H9 (cell line): ENCODE measurements around the gene SKOR2. TPM values are rescaled to one million over a fixed set of nuclear protein-coding genes. Genes with fewer than 3 reads are reported as not detected.
A peak's percentile ranks its signal among the peaks of the same experiment; 100 is the strongest.

ENCODE experiments used
- DNase-seq: peaks from one replicate; pipeline ENCODE4 v3.0.0-alpha.2; 2017
- H2AFZ ChIP-seq: one replicate; pipeline ENCODE4 v1.6.1; 2013; ENCODE audit warnings: mild to moderate bottlenecking, low read length, control low read depth, moderate library complexity
- H2AK5ac ChIP-seq: 2 replicates; pipeline ENCODE4 v1.6.1; 2013; ENCODE audit warnings: low read length, control low read depth, mixed read lengths; ENCODE audit not compliant: insufficient read length
- H2BK120ac ChIP-seq: one replicate; pipeline ENCODE4 v1.6.1; 2013; ENCODE audit warnings: low read depth, mild to moderate bottlenecking, low read length, control low read depth, inconsistent platforms; ENCODE audit not compliant: poor library complexity, severe bottlenecking
- H2BK12ac ChIP-seq: 2 replicates; pipeline ENCODE4 v1.6.1; 2013; ENCODE audit warnings: low read length, control low read depth, mixed read lengths, low read depth; ENCODE audit not compliant: insufficient read length
- H2BK15ac ChIP-seq: 2 replicates; pipeline ENCODE4 v1.6.1; 2013; ENCODE audit warnings: low read depth, low read length, control low read depth
- H2BK20ac ChIP-seq: one replicate; pipeline ENCODE4 v1.6.1; 2013; ENCODE audit warnings: low read depth, mild to moderate bottlenecking, low read length, control low read depth, inconsistent platforms; ENCODE audit not compliant: poor library complexity, severe bottlenecking
- H2BK5ac ChIP-seq: 2 replicates; pipeline ENCODE4 v1.6.1; 2013; ENCODE audit warnings: low read length, control low read depth, mixed read lengths; ENCODE audit not compliant: insufficient read length
- H3K14ac ChIP-seq: 2 replicates; pipeline ENCODE4 v1.6.1; 2013; ENCODE audit warnings: low read length, control low read depth; ENCODE audit not compliant: insufficient read depth
- H3K18ac ChIP-seq: 2 replicates; pipeline ENCODE4 v1.6.1; 2013; ENCODE audit warnings: low read depth, mild to moderate bottlenecking, mixed read lengths, low read length, control low read depth; ENCODE audit not compliant: insufficient read length
- H3K23ac ChIP-seq: 2 replicates; pipeline ENCODE4 v1.6.1; 2013; ENCODE audit warnings: low read length, control low read depth, mixed read lengths, low read depth; ENCODE audit not compliant: insufficient read length
- H3K23me2 ChIP-seq: 2 replicates; pipeline ENCODE4 v1.6.1; 2013; ENCODE audit warnings: low read depth, mild to moderate bottlenecking, mixed read lengths, low read length, control low read depth; ENCODE audit not compliant: insufficient read length, poor library complexity, severe bottlenecking
- H3K27ac ChIP-seq: 2 replicates; pipeline ENCODE4 v1.5.1; 2013; ENCODE audit warnings: low read length, control low read depth, mixed read lengths, low read depth; ENCODE audit not compliant: insufficient read length
- H3K27me3 ChIP-seq: 2 replicates; pipeline ENCODE4 v1.6.1; 2013; ENCODE audit warnings: low read length, control low read depth, inconsistent platforms; ENCODE audit not compliant: insufficient read depth
- H3K4ac ChIP-seq: 2 replicates; pipeline ENCODE4 v1.6.1; 2013; ENCODE audit warnings: low read depth, mild to moderate bottlenecking, control low read depth, inconsistent platforms, low read length, moderate library complexity
- H3K4me1 ChIP-seq: 2 replicates; pipeline ENCODE4 v1.6.1; 2013; ENCODE audit warnings: low read length, control low read depth, inconsistent platforms; ENCODE audit not compliant: insufficient read depth
- H3K4me2 ChIP-seq: 2 replicates; pipeline ENCODE4 v1.6.1; 2013; ENCODE audit warnings: low read length, control low read depth, mixed read lengths; ENCODE audit not compliant: insufficient read length, insufficient read depth
- H3K56ac ChIP-seq: 2 replicates; pipeline ENCODE4 v1.6.1; 2013; ENCODE audit warnings: low read depth, mild to moderate bottlenecking, mixed read lengths, low read length, control low read depth; ENCODE audit not compliant: insufficient read length
- H3K79me1 ChIP-seq: 2 replicates; pipeline ENCODE4 v1.6.1; 2013; ENCODE audit warnings: low read depth, mild to moderate bottlenecking, moderate library complexity, low read length, control low read depth, inconsistent platforms; ENCODE audit not compliant: insufficient read depth, poor library complexity, severe bottlenecking
- H3K79me2 ChIP-seq: 2 replicates; pipeline ENCODE4 v1.6.1; 2013; ENCODE audit warnings: low read length, control low read depth, inconsistent platforms; ENCODE audit not compliant: insufficient read depth
- H3K9ac ChIP-seq: 2 replicates; pipeline ENCODE4 v1.6.1; 2013; ENCODE audit warnings: low read length, control low read depth, mixed read lengths; ENCODE audit not compliant: insufficient read length; ENCODE audit errors: extremely low read depth
- H3K9me3 ChIP-seq: one replicate; pipeline ENCODE4 v1.6.1; 2013; ENCODE audit warnings: low read depth, low read length, inconsistent platforms; ENCODE audit not compliant: control insufficient read depth
- H3T11ph ChIP-seq: one replicate; pipeline ENCODE4 v1.6.1; 2013; ENCODE audit warnings: mild to moderate bottlenecking, low read length, control low read depth, inconsistent platforms
- H4K20me1 ChIP-seq: one replicate; pipeline ENCODE4 v1.6.1; 2013; ENCODE audit not compliant: control insufficient read depth, insufficient read length, insufficient read depth
- H4K5ac ChIP-seq: 2 replicates; pipeline ENCODE4 v1.6.1; 2013; ENCODE audit warnings: low read depth, mild to moderate bottlenecking, mixed read lengths, low read length, control low read depth; ENCODE audit not compliant: insufficient read length
- H4K8ac ChIP-seq: replicated peaks from 2 replicates; pipeline ENCODE4 v1.6.1; 2013; ENCODE audit warnings: low read length, control low read depth, mixed read lengths, low read depth; ENCODE audit not compliant: insufficient read length
- H4K91ac ChIP-seq: 2 replicates; pipeline ENCODE4 v1.6.1; 2013; ENCODE audit warnings: low read depth, mild to moderate bottlenecking, moderate library complexity, mixed read lengths, low read length, control low read depth; ENCODE audit not compliant: insufficient read length
- H3K27ac Mint-ChIP-seq, 3 experiments: 2 replicates in 2 of 3; 3 replicates in 1 of 3; pipeline ENCODE4 v1.8.0; 2020 to 2021; ENCODE audit warnings: mixed read lengths in 3 of 3, mild to moderate bottlenecking in 1 of 3, moderate library complexity in 1 of 3
- H3K27me3 Mint-ChIP-seq: 2 replicates; pipeline ENCODE4 v1.8.0; 2021; ENCODE audit warnings: low read depth, mild to moderate bottlenecking, moderate library complexity, mixed read lengths
- H3K36me3 Mint-ChIP-seq, 3 experiments: 2 replicates in 2 of 3; 3 replicates in 1 of 3; pipeline ENCODE4 v1.8.0; 2020 to 2021; ENCODE audit warnings: low read depth in 3 of 3, mixed read lengths in 3 of 3; ENCODE audit not compliant: insufficient read depth in 1 of 3
- H3K4me1 Mint-ChIP-seq, 2 experiments: 2 replicates each; pipeline ENCODE4 v1.8.0; 2020; ENCODE audit warnings: mixed read lengths in 2 of 2
- H3K4me3 Mint-ChIP-seq, 2 experiments: 2 replicates in 1 of 2; 3 replicates in 1 of 2; pipeline ENCODE4 v1.8.0; 2020 to 2021; ENCODE audit warnings: mild to moderate bottlenecking in 2 of 2, mixed read lengths in 2 of 2, moderate library complexity in 1 of 2
- H3K9me3 Mint-ChIP-seq, 2 experiments: 2 replicates in 1 of 2; 3 replicates in 1 of 2; pipeline ENCODE4 v1.8.0; 2020; ENCODE audit warnings: mild to moderate bottlenecking in 2 of 2, mixed read lengths in 2 of 2, moderate library complexity in 1 of 2
- CTCF ChIP-seq: fragments of 200-600 bp; sonication (generic); conservative IDR thresholded peaks from 3 replicates; pipeline ENCODE4 v1.8.0; 2021; ENCODE audit warnings: antibody characterized with exemption, mild to moderate bottlenecking
- WGBS: extraction: QIAGEN DNeasy Blood & Tissue Kit; methylation state at CpG from one replicate; pipeline ENCODE4 v1.1.7; 2013; ENCODE audit warnings: missing lambda C conversion rate, low lambda C conversion rate, mixed read lengths; ENCODE audit not compliant: insufficient read length; ENCODE audit errors: extremely low coverage; 5-methylcytosine and 5-hydroxymethylcytosine counted together
- total RNA-seq: library from RNA; stranded (reverse); gene quantifications from 2 replicates; pipeline ENCODE4 v1.2.1, GENCODE V29; 2021

The SKOR2 gene
- total RNA-seq, 1 experiment from 2014 or later, result 0.24 TPM

GRCh38 chr18:47248604-47249313 lies 2.7 kb downstream of the SKOR2 start:
- H2BK120ac ChIP-seq, result no peak overlapping the region
- H2AFZ ChIP-seq, result no peak overlapping the region
- Mint-ChIP-seq H3K36me3 (peaks cover 0 to 4% (median 3%) of the 10 kb centered on the region in 3 experiments; a peak in 2 of 7 replicates), H3K4me1 (peaks cover 47 to 69% of the 10 kb centered on the region in 2 experiments), H3K27me3 (peaks cover 84% of the 10 kb centered on the region), H3K9me3 (peaks cover 9 to 17% of the 10 kb centered on the region in 2 experiments), H3K27ac (no peak overlapping the region), H3K4me3 (peak overlapping the region; percentile 37 to 73)
- no peak overlapping the region for H2BK12ac ChIP-seq
- H2BK5ac ChIP-seq, result no peak overlapping the region
- no peak overlapping the region for H4K8ac ChIP-seq
- H3K23me2 ChIP-seq, result peaks cover 13% of the 10 kb centered on the region
- no peaks in the 10 kb centered on the region for H3K79me2 ChIP-seq
- TF ChIP-seq CTCF, result no peak
- no peaks in the 10 kb centered on the region for H3K9me3 ChIP-seq
- H2BK20ac ChIP-seq, result no peak overlapping the region
- H3K4me2 ChIP-seq, result no peak overlapping the region
- no peak overlapping the region for H3K23ac ChIP-seq
- H3K27ac ChIP-seq, result no peak overlapping the region
- H3K27me3 ChIP-seq, result peaks cover 58% of the 10 kb centered on the region
- H3K4ac ChIP-seq, result no peak overlapping the region
- H4K5ac ChIP-seq, result no peak overlapping the region
- H3K14ac ChIP-seq, result no peak overlapping the region
- H3K79me1 ChIP-seq, result no peaks in the 10 kb centered on the region
- H3K56ac ChIP-seq, result no peak overlapping the region
- H3K18ac ChIP-seq, result no peak overlapping the region
- H2BK15ac ChIP-seq, result no peak overlapping the region
- H2AK5ac ChIP-seq, result no peak overlapping the region
- WGBS, result no CpG with 5 or more reads among the region's 62 CpGs
- H3K4me1 ChIP-seq, result 0 out of 2 replicates have a peak, but pooled peaks cover 1% of the 10 kb centered on the region
- H4K91ac ChIP-seq, result no peak overlapping the region
- DNase-seq, result peak; percentile 66
- peaks cover 7% of the 10 kb centered on the region for H4K20me1 ChIP-seq
- H3K9ac ChIP-seq, result no peak overlapping the region
- H3T11ph ChIP-seq, result no peak overlapping the region
